ENCODE measurements around the gene CABYR. TPM values are rescaled to one million over a fixed set of nuclear protein-coding genes. Genes with fewer than 3 reads are reported as not detected.

CABYR gene
- total RNA-seq, 1 donor from 2014 or later = 1.2 TPM

GRCh38 chr18:24095976-24096375, 42.9 kb upstream of the CABYR start:
- no peaks in the 10 kb centered on the region for H3K4me1 ChIP-seq
- H3K27ac ChIP-seq = no peak overlapping the region
- H3K4me3 ChIP-seq = no peak overlapping the region
- H3K9me3 ChIP-seq = peaks cover 12% of the 10 kb centered on the region
- no peak for ATAC-seq
- TF ChIP-seq, protein P1, sequence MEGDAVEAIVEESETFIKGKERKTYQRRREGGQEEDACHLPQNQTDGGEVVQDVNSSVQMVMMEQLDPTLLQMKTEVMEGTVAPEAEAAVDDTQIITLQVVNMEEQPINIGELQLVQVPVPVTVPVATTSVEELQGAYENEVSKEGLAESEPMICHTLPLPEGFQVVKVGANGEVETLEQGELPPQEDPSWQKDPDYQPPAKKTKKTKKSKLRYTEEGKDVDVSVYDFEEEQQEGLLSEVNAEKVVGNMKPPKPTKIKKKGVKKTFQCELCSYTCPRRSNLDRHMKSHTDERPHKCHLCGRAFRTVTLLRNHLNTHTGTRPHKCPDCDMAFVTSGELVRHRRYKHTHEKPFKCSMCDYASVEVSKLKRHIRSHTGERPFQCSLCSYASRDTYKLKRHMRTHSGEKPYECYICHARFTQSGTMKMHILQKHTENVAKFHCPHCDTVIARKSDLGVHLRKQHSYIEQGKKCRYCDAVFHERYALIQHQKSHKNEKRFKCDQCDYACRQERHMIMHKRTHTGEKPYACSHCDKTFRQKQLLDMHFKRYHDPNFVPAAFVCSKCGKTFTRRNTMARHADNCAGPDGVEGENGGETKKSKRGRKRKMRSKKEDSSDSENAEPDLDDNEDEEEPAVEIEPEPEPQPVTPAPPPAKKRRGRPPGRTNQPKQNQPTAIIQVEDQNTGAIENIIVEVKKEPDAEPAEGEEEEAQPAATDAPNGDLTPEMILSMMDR (IDR thresholded peaks at IDR 0.05) = no peak
- no peaks in the 10 kb centered on the region for H3K36me3 ChIP-seq
- no peak for DNase-seq
- intact Hi-C loops (cut with DNase I) = no loop called here
- H3K27me3 ChIP-seq (ENCODE audit: low read depth) = no peaks in the 10 kb centered on the region

- DNase-seq (no peak), ATAC-seq (no peak)
- H3K36me3 ChIP-seq = no peaks in the 10 kb centered on the region
- H3K27ac ChIP-seq = no peak overlapping the region
- no peaks in the 10 kb centered on the region for H3K4me1 ChIP-seq
- H3K4me3 ChIP-seq = no peak overlapping the region
- H3K9me3 ChIP-seq = no peaks in the 10 kb centered on the region
- H3K27me3 ChIP-seq (ENCODE audit: low read depth) = no peaks in the 10 kb centered on the region
- TF ChIP-seq, protein P1 (IDR thresholded peaks at IDR 0.05) = no peak
- intact Hi-C loops (cut with DNase I) = no loop called here
These were observed 35.4 kb upstream of the CABYR start for GRCh38 chr18:24103320-24104021.

- DNase-seq = no peak
- TF ChIP-seq, protein P1 (IDR thresholded peaks at IDR 0.05) = no peak
- no peak for ATAC-seq
- no peak overlapping the region for H3K4me3 ChIP-seq
- H3K4me1 ChIP-seq = no peaks in the 10 kb centered on the region
- H3K9me3 ChIP-seq = no peaks in the 10 kb centered on the region
- no peaks in the 10 kb centered on the region for H3K36me3 ChIP-seq
- no peaks in the 10 kb centered on the region for H3K27me3 ChIP-seq (ENCODE audit: low read depth)
- H3K27ac ChIP-seq = no peak overlapping the region
- intact Hi-C loops (cut with DNase I) = no loop called here
These were observed 34.4 kb upstream of the CABYR start for GRCh38 chr18:24104486-24104885.

GRCh38 chr18:24108641-24109040, 30.2 kb upstream of the CABYR start:
- no peak overlapping the region for H3K27ac ChIP-seq
- no peaks in the 10 kb centered on the region for H3K4me1 ChIP-seq
- intact Hi-C loops (cut with DNase I) = no loop called here
- TF ChIP-seq, protein P1 (IDR thresholded peaks at IDR 0.05) = no peak
- H3K9me3 ChIP-seq = no peaks in the 10 kb centered on the region
- H3K4me3 ChIP-seq = no peak overlapping the region
- H3K36me3 ChIP-seq = no peaks in the 10 kb centered on the region
- H3K27me3 ChIP-seq (ENCODE audit: low read depth) = no peaks in the 10 kb centered on the region
- no peak for ATAC-seq
- DNase-seq = no peak

GRCh38 chr18:24111936-24112335, 26.9 kb upstream of the CABYR start:
- Histone ChIP-seq H3K4me3 (no peak overlapping the region), H3K4me1 (no peaks in the 10 kb centered on the region), H3K36me3 (no peaks in the 10 kb centered on the region), H3K27ac (no peak overlapping the region), H3K9me3 (no peaks in the 10 kb centered on the region), H3K27me3 (ENCODE audit: low read depth) (no peaks in the 10 kb centered on the region)
- ATAC-seq (no peak), DNase-seq (no peak)
- TF ChIP-seq, protein P1 (IDR thresholded peaks at IDR 0.05) = no peak
- intact Hi-C loops (cut with DNase I) = no loop called here

All from lower lobe of right lung (tissue), 2 donors.